ENCODE measurements around the gene CTNNBIP1. TPM values are rescaled to one million over a fixed set of nuclear protein-coding genes. Genes with fewer than 3 reads are reported as not detected.

The CTNNBIP1 gene
- total and polyA plus RNA-seq, 9 of the 15 experiments (the other 6 are each of a cell fraction or from before 2014, with no cell fraction given) = 0.65 to 29.2 (median 14.7) TPM

- no peaks in the 10 kb centered on the region for H3K9me3 ChIP-seq (replicated peaks; ENCODE audit: control insufficient read depth, insufficient read depth, low read depth, low read length)
- no TSS peak for BruUV-seq (replicated peaks)
- ChIA-PET CTCF (ENCODE audit: low intra/inter-chr PET ratio) (no interaction called here), POLR2A (interaction anchor here (0.6 to 1.8 kb wide), 4 partner anchors 12 to 49 kb away, joined by 3 to 11 read pairs (median 3); partner anchors contain the start of genes LZIC and NMNAT1)
- H3K79me2 ChIP-seq (ENCODE audit: control insufficient read depth, insufficient read depth, low read length) = no peaks in the 10 kb centered on the region
- TF ChIP-seq ZFP91 (CRISPR knock-in tag; IDR thresholded peaks at IDR 0.05) (no peak), ZEB2 (IDR thresholded peaks at IDR 0.05) (no peak), BCLAF1 (IDR thresholded peaks at IDR 0.05; ENCODE audit: borderline replicate concordance in 1 of 2, control insufficient read depth in 1 of 2, low read depth in 2 of 2, low read length in 1 of 2) (no peak), EWSR1 (IDR thresholded peaks at IDR 0.05; ENCODE audit: borderline replicate concordance, low read depth, partially characterized antibody) (no peak), IRF2 (CRISPR knock-in tag; IDR thresholded peaks at IDR 0.05) (no peak), DACH1 (IDR thresholded peaks at IDR 0.05; ENCODE audit: partially characterized antibody) (no peak), ZC3H4 (CRISPR knock-in tag; IDR thresholded peaks at IDR 0.05; ENCODE audit: borderline replicate concordance) (no peak), PATZ1 (CRISPR knock-in tag; IDR thresholded peaks at IDR 0.05; ENCODE audit: borderline replicate concordance) (no peak), ZNF134 (CRISPR knock-in tag; conservative IDR thresholded peaks at IDR 0.05) (no peak), BRD4 (IDR thresholded peaks at IDR 0.05) (no peak), ZNF239 (CRISPR knock-in tag; IDR thresholded peaks at IDR 0.05) (no peak), USF1 (CRISPR knock-in tag; IDR thresholded peaks at IDR 0.05) (no peak), ZNF23 (CRISPR knock-in tag; IDR thresholded peaks at IDR 0.05) (no peak), CCAR2 (IDR thresholded peaks at IDR 0.05; ENCODE audit: low read depth, low read length) (no peak), ZNF121 (CRISPR knock-in tag; conservative IDR thresholded peaks at IDR 0.05) (no peak), OTX1 (CRISPR knock-in tag; IDR thresholded peaks at IDR 0.05) (no peak)
- H3K4me1 ChIP-seq (replicated peaks in 1 of 2; ENCODE audit: control insufficient read depth in 2 of 2, insufficient read depth in 2 of 2, low read length in 2 of 2) = peaks cover 0 to 3% of the 10 kb centered on the region in 2 experiments; a peak in 2 of 5 replicates
- H3K27ac ChIP-seq (ENCODE audit: extremely low read depth, low read depth, low read length) = no peak overlapping the region
- H3K27me3 ChIP-seq (ENCODE audit: control insufficient read depth in 2 of 2, insufficient read depth in 2 of 2, low read length in 2 of 2) = no peaks in the 10 kb centered on the region
- no peak overlapping the region for H3K9ac ChIP-seq (ENCODE audit: insufficient read depth in 1 of 2, low read depth in 2 of 2, low read length in 2 of 2)
- intact Hi-C loops (cut with micrococcal nuclease) (no loop called here), in situ Hi-C loops (cut with MboI) (no loop called here)
- no peak overlapping the region; the same call in 1 of the 2 replicates for H2AFZ ChIP-seq (ENCODE audit: low read depth, low read length)
- no peak overlapping the region for H3K4me3 ChIP-seq
- WGBS (ENCODE audit: insufficient coverage, low coverage, missing lambda C conversion rate) = 72% methylated on average over 3 of the region's 3 CpGs
- H3K4me2 ChIP-seq (ENCODE audit: insufficient read depth, low read length) = no peak overlapping the region
- H3K9me1 ChIP-seq (ENCODE audit: control insufficient read depth, insufficient read depth, low read length) = no peaks in the 10 kb centered on the region
- no peak for FAIRE-seq
- H3K36me3 ChIP-seq (ENCODE audit: control insufficient read depth, insufficient read depth, low read length) = no peaks in the 10 kb centered on the region
- peaks cover 5% of the 10 kb centered on the region; the same call in 1 of the 2 replicates for H4K20me1 ChIP-seq (replicated peaks; ENCODE audit: control insufficient read depth, insufficient read depth, low read length)
- no peak; the same call in 1 of the 3 replicates for ATAC-seq
- DNase-seq (ENCODE audit: extremely low read depth in 1 of 4, low spot score in 3 of 4) = no peak
Observed at GRCh38 chr1:9894115-9894514, 16.0 kb downstream of the CTNNBIP1 start.
